HCEC 1CT (cell line): ENCODE results near the gene KIF11.

Experiments
- DNase-seq: peaks from one replicate; pipeline ENCODE4 v3.0.0-alpha.2; 2017

Gene KIF11

DNA sequence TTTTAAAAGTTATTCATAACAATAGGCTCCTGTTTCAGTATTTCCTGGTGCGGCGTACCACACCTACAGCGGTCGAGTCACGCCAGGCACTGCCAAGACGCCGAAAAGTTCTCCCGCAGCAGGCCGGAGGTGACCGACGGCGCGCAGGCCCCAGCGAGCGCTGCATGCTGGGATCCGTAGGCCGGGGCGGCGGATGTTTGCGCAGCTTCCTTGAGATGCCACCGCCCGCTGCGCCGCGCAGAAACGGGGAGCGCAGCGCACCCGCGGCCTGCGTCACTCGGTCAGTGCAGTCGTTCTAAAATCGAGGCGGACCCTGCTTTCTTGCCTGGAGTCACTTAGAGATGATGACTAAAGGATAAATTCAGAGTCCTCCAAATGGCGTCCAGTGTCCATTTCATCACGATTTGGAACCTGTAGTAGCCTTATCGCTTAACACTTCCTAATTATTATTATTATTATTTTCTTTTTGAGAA lies 1.3 kb upstream of the KIF11 start:
- peak; percentile 92 for DNase-seq

DNA sequence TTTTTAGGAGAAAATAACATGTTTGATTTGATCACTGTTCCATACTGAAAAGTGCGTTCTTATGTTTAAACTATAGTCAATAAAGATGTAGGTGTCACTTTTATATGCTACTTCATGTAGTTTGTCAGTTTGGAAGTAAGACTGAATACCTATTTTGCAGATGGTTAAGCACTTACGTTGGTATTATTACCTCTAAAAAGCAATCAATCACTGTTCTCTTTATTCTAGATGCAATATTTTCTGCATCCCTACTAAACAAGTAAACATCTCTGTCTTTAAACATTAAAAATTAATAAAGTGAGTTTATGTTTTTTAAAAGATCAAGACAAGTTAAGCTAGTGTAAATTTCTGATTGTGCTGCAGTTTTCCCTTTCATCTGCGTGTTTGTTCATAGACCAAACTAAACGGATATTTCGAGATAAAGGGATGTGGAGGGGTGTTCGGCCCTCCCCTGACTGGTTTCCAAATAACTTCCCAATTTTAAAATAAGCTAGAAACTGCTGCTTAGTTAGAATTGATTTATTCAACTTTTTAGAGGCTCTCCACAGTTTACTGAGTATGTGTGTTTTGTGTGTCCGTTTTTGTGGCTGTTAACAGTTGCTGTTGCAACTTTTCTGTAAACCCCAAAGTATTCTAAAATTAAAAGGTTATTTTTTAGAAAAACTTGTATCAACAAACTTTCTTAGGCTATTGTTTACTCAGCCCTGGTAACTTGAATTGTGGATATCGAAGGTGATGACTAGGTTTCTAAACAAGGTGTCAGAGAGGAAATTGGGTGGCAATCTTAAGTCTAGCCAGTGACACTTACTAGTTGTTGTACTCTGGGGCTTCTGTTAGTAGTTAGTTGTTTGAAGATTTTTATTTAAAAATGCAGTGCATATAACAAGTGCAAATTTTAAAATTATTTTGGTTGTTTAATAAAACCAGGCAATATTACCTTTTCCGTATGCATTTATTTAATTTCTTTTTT lies 974 bp downstream of the KIF11 start:
- DNase-seq, result no peak

DNA sequence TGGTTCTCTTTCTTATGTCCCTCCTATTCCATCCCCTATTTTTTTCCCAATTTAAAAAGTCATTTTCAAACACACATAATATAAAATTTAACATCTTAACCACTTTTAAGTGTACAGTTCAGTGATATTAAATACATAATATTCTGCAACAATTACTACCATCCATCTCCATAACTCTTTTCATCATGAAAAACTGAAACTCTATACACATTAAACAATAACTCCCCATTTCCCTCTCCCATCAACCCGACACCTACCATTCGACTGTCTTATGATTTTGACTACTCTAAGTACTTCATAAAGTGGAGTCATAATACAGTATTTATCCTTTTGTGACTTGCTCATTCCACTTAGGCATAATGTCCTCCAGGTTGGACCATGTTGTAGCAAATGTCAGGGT lies 2.6 kb downstream of the KIF11 start:
- DNase-seq, result no peak

DNA sequence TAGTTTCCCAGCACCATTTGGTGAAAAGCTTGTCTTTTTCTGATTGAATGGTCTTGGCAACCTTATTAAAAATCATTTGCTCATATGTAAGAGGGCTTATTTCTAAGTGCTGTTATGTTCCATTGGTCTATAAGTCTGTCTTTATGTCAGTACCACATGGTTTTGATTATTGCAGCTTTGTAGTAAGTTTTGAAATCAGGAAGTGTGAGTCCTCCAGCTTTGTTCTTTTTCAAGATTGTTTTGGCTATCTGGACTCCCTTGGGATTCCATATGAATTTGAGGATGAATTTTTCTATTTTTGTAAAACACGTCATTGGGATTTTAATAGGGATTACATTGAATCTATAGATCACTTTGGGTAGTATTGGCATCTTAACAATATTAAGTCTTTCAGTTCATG lies 5.4 kb downstream of the KIF11 start:
- DNase-seq, result no peak

DNA sequence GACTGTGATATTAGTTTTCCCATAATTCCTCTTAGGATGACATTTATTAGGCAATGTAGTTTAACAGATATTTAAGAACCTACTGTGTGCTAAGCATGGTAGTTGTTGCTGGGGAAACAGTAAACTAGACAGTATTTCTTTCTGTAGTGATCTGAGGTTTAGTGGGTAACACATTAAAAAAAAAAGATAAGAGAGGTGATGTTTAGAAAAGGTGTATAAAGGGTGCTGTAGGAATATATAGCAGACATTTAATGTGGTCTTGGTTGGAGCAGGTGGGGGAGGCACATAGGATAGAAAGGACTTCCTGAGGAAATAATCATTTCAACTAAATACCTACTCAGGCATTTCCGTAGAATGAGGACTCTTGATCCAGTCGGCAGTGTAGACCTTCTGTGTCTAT lies 11.9 kb downstream of the KIF11 start:
- no peak for DNase-seq

DNA sequence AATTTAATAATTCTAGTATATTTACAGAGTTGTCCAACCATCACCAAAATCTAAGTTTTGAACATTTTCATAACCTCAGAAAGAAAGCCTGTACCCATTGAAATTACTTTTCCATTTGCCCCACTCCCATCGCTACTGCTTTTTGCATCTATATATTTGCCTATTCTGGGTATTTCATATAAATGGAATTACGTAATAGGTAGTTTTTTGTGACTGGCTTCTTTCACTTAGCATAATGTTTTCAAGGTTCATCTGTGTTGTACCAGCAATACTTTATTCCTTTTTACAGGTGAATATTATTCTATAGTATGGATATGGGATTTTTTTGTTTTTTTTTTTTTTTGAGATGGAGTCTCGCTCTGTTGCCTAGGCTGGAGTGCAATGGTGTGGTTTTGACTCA lies 22.6 kb downstream of the KIF11 start:
- DNase-seq, result no peak

DNA sequence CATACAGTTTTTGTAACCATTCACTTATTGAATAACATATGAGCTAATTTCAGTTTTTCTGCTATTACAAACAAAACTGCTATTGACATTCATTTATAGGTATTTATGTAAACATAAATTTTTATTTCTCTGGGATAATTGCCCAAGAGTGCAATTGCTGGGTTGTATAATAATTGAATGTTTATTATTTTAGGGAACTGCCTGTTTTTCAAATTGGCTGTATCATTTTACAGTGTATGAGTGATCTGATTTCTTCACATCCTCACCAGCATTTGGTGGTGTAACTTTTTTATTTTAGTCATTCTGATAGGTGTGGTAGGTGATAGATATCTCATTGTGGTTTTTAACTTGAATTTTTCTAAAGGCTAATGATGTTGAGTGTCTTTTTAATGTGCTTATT lies 26.4 kb downstream of the KIF11 start:
- DNase-seq, result peak; percentile 16

DNA sequence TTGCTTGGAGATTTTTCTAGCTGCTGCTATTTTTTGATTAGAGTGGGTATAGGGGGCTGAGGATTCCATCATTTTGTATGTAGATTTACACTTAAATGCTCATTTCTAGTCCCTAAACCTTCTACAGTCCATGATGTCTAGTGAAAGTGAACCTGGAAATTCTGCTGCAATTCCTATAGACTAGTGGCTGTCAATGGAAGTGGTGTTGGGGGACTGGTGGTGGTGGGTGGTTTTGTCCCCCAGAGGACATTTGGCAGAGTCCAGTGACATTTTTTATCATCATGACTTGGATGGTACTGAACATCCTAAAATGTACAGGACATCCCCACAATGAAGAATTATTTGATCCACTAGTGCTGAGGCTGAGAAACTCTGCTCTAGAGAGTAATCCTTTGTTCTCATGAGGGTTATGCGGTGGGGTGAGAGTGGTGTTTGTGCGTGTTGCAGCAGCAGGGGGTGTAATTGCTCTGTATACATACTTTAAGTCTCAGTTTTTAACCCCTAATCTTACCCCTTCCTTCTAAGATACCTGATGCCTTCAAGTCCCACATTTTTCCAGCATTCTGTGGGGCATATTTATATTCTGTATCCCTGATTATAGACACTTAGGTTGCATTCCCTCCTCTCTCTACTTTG lies 35.0 kb downstream of the KIF11 start:
- no peak for DNase-seq

DNA sequence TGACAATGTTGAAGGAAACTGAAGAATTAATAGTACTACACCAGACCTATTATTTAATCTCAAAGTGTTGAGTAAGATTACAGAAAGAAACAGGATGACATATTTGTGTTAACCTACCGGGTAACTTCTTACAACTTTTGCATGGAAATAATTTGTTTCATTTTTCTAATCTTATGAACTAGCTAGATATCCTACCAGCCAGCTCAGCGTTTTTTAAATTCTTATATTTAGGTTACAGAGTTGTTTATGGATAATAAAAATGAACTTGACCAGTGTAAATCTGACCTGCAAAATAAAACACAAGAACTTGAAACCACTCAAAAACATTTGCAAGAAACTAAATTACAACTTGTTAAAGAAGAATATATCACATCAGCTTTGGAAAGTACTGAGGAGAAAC lies 37.0 kb downstream of the KIF11 start:
- no peak for DNase-seq

DNA sequence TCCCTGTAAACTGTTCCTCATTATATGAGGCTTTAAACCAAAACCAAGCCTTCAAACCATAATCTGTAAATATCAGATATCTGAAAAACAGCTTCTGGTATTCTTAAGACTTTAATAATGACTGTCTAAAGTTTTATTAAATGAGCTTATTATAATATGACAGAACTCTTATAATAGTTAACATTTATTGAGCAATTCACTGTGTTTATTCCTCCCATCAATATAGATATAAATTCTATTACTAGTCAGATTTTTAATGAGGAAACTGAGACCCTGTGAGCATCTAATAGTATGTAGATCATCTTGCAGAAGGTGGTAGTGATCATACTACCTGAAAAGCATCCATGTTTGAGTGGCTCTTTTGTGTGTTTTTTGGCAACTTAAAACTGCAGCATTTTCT lies 45.1 kb downstream of the KIF11 start:
- no peak for DNase-seq

DNA sequence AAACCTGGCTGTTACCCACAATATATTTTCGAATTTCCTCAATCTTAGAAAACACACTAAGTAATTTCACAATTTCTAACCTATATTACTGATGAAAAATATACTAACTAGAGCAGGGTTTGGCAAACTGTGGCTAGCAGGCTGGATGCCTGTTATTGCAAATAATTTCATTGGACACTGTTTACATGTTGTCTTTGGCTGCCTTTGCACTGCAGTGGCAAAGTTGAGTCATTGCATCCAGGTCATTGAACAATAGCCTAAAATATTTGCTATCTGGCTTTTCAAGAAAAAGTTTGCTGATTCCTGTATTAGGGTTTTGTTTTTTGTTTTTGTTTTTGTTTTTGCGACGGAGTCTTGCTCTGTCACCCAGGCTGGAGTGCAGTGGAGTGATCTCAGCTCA lies 47.2 kb downstream of the KIF11 start:
- peak; percentile 50 for DNase-seq

DNA sequence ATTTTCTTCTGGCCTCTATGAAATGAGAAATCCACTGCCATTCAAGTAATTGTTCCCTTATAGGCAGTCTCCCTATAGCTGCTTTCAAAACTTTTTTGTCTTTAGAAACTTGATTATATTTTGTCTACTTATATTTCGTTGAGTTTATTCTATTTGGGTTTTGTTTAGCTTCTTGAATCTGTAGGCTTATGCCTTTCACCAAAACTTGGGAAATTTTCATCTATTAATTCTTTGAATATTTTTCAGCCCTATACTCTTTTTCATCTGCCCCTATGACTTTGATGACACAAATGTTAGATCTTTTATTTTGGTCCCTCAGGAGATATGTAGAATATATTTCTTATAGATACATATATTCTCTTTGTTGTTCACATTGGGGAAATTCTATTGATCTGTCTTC lies 48.6 kb downstream of the KIF11 start:
- DNase-seq, result no peak

DNA sequence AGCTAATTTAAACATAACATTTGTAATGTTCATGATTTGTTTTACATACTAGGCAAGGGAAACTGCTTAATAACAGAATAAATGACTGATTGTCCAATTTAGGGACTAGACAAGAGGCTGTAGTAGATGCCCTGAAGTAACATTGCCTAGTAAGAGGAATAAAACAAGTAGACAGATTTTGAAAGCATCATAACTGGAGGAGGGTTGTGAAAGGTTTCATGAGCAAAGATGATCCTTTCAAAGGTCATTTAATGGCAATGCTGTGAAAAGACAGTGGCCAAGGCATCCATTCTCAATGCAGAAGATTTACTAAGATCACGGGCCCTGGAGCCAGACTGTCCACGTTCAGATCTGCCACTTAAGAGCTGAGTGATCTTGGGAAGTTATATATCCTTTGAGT lies 52.0 kb downstream of the KIF11 start:
- no peak for DNase-seq

DNA sequence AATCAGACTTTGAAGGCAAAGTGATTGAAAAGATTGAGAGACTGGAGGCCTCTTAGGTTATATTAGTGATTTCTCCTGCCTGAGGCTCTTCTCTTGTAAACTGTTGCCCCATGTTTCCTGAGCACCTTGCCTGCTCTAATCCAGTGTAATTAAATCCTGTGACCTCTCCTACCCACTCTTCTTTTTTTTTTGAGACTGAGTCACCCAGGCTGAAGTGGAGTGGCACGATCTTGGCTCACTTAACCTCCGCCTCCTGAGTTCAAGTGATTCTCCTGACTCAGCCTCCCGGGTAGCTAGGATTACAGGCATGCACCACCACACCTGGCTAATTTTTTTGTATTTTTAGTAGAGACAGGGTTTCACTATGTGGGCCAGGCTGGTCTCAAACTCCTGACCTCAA lies 57.9 kb downstream of the KIF11 start:
- peak; percentile 24 for DNase-seq

DNA sequence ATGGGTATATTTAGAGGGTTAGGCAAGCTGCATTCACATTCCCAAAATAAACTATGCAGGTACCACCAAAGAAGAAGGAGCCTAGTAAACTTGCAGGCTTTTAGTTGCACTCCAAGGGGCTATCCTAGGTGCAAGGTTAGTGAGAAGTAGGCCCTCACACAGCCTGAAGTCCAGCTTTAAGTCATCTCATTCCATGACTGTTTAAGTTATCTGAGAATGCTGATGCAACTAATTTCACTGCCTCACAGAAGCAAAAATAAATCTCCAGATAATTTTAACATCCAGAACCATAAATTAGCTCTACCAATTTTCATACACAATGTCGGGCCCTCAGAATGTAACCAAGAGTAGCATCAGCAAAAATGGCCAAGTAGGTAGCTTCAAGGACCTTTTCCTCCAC lies 62.5 kb downstream of the KIF11 start:
- DNase-seq, result no peak

DNA sequence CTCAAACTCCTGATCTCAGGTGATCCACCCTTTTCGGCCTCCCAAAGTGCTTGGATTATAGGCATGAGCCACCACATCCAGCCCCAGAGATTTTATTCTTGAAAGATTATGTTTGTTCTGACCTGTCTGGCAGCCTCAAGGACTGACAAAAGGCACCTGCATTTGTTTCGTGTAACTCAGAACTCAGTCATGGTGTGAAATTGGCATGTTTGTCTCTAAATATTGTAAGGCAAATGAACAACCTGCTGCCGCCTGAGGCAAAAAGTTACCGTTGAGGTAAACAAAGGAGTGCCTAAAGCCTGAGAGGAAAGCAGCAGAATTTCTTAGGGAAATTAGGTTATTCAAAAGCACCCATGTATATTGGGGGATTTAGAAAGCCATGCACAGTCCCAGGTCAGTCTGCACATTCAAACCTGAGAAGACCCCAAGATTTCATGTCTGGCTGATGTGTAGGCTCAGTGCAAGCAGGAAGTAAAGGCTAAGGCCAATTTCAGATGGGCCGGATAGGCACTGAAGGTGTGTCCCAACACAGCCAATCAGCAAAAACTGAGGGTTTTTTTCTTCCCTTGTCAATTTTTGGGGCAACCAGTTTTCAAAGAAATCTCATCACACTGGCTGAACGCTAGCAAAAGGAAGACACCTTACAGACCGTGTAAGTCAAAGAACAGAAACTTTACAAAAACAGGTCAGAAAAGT lies 63.5 kb downstream of the KIF11 start:
- DNase-seq, result no peak

DNA sequence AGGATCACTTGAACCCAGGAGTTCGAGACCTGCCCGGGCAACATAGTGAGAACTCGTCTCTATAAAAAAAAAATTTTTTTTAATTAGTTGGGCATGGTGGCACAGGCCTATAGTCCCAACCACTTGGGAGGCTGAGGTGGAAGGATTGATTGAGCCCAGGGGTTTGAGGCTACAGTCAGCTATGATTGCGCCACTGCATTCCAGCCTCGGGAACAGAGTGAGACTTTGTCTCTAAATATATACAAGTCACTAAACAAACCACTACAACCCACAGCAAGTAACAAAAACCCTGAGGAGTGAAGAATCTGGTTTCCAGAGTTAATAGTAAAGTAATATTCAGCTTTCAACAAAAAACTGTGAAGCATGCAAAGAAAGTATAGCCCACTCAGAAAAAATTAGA lies 64.1 kb downstream of the KIF11 start:
- DNase-seq, result peak; percentile 23

DNA sequence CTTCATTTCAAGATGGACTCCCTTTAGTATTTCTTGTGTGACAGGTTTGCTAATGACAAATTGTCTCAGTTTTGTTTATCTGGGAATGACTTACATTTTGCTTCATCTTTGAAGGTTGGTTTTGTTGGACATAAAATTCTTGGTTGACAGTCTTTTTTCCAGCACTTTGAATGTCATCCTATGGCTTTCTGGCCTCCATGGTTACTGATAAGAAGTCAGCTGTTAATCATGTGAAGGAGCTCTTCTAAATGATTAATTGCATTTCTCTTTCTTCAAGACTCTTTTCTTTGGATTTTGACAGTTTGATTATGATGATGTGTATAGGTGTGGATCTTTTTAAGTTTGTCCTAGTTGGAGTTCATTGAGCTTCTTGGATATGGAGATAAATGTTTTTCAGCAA lies 69.9 kb downstream of the KIF11 start:
- DNase-seq, result no peak

DNA sequence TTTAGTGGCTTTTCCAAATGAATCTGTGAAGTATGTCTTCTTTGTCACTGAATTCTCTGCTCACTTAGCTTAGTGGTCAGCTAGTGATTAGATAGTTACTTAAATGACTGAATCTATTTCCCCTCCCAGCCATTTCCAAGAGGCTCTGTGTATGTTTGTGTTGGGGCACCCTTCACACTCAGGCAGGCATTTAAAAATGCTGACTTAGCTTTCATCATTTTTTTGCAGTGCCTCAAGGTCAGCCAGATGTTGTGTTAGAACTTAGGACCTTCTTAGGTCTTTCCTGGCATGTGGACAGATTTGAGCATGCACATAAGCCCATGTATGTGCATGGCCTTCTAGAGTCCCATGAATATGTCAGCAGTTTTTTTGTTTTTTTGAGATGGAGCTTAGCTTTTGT lies 71.4 kb downstream of the KIF11 start:
- DNase-seq, result no peak

DNA sequence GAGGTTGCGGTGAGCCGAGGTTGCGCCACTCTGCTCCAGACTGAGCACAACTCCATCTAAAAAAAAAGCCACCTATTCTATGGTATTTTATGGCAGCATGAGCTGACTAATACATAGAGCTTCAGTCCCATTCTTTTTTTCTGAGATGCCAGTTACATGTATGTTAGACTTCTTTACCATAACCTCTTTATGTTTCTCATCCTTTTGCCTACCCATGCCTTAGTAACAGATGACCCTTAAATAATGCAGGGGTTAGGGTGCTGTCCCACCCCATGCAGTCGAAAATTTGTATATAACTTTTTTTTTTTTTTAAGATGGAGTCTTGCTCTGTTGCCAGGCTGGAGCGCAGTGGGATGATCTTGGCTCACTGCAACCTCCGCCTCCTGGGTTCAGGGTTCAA lies 74.1 kb downstream of the KIF11 start:
- no peak for DNase-seq

DNA sequence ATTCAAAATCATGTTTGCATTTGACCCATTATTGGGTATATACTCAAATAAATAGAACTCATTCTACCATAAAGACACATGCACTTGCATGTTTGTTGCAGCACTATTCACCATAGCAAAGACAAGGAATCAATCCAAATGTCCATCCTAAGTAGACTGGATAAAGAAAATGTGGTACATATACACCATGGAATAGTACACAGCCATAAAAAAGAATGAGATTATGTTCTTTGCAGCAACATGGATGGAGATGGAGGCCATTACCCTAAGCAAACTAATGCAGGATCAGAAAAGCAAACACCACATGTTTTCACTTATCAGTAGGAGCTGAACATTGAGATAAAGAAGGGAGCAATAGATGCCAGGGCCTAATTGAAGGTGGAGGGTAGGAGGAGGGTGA lies 84.8 kb downstream of the KIF11 start:
- no peak for DNase-seq

DNA sequence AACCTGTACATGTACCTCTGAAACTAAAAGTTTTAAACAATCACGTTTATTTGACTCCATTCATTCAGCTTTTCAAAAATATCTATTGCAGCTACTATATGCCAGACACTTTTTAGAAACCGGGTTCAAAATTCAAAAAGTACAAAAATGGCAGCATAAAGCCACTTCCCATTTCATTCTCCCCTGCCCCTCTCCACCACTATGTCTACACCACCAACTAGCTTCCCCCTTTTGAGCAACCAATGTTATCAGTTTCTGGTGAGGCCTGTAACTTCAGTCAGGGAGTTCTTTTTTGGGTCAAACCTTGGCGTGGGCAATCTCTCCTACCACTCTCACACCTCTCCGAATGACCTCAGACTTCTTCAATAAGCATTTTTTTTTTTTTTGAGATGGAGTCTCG lies 85.3 kb downstream of the KIF11 start:
- no peak for DNase-seq

DNA sequence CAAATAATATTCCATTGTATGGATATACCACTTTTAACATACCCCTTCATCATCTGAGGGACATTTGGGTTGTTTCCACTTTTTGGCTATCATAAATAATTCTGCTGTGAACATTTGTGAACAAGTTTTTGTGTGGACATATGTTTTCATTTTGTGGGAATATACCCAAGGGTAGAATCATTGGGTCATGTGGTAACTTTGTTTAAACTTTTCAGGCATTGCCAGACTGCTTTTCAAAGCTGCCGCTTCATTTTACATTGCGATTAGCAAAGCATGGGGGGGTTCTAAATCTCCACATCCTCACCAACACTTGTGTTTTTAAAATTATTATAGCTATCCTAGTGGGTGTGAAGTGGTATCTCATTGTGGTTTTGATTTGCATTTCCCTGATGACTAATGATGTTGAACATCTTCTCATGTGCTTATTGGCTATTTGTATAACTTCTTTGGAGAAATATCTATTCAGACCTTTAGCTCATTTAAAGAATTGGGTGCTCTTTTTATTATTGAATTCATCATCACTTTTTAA lies 88.4 kb downstream of the KIF11 start:
- no peak for DNase-seq

DNA sequence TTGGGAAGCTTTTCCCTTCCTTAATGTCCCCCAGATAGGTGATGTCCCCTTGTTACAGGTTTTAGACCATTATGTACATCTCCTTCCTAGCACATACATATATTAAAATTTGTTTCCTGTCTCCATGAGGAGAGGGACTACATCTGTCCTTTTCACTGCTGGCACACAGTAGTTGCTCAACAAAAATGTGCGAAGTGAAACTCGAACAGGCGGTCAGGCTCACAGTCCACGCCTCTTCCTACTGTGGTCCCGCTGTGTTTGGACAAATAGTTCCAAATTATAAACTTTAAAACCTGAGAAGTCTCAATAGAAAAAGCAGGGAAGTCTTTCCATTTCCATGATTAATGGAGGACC lies 95.6 kb downstream of the KIF11 start:
- no peak for DNase-seq
